Measurements from ENCODE around the gene STH.

DNA sequence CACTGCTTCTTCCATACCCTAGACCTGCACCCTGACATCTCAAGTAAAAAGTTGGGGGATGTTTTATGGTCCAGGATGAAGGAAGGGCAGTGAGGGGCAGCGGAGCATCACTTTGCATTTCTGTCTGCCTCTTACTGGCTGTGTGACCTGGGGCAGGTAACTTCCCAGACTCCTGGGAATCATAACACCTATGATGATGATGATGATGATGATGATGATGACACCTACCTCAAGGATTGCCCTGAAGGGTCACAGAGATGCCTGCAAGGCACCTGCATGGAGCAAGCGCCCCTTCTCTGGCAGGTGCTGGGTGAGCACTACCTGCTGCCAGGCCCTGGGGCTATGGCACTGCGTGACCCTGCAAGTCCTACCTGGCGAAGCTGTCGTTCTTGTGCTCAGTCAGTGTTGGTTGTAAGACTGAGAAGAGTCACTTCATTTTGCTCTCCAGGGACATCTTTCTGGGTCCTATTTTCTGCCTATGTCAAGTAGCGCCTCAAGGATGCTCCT, 46.2 kb upstream of the STH start:
- TF ChIP-seq CTCF (optimal IDR thresholded peaks at IDR 0.05 in 1 of 3, IDR thresholded peaks at IDR 0.05 in 1 of 3, conservative IDR thresholded peaks at IDR 0.05 in 1 of 3; ENCODE audit: extremely low read depth in 1 of 3, insufficient read depth in 2 of 3, low read length in 3 of 3) (no peak), EZH2 (IDR thresholded peaks at IDR 0.05; ENCODE audit: low read length) (no peak)
